Uterus (tissue), 4 donors: ENCODE measurements around the gene NUDT5. TPM values are rescaled to one million over a fixed set of nuclear protein-coding genes. Genes with fewer than 3 reads are reported as not detected.

Source experiments
- microRNA counts, 2 donors: library from miRNA; unstranded; fragments of <30 nt; microRNA quantifications; one replicate each; lab custom pipeline; 2016 to 2017
- microRNA-seq: library from miRNA; unstranded; fragments of <30 nt; microRNA quantifications from one replicate; pipeline ENCODE4, GENCODE V29; 2016; ENCODE audit warnings: borderline microRNAs expressed, borderline replicate concordance
- small RNA-seq: library from RNA; depleted of rRNA; stranded (forward); fragments of <200 nt; gene quantifications from one replicate; pipeline ENCODE3, GENCODE V24; 2016
- total RNA-seq, 4 donors: library from RNA; depleted of rRNA in 3 of 4; stranded (reverse); fragments of >200 nt in 3 of 4; gene quantifications; one replicate each; pipeline versions ENCODE4 v1.1.0 to v1.2.4, GENCODE V29; 2014 to 2023
- donor health status: DM: yes; HTN: yes; CAD: no.

NUDT5 gene
- total RNA-seq, 4 donors from 2014 or later = 15.6 to 39.0 (median 33.8) TPM

MicroRNAs encoded within 50 kb of the gene (microRNA counts, 767-probe panel; counts per million panel counts)
- microRNA hsa-miR-548ak (lab: Ali Mortazavi, UCI) = 0 counts per million in 2 donors

Small RNA genes within 50 kb of the gene (microRNA-seq; reads per million reads assigned to microRNA genes)
- not detected for gene MIR548AK

Small RNA genes within 50 kb of the gene (small RNA-seq; reads per million reads assigned to genes)
- gene MIR548AK = not detected
- gene RNU6-88P = not detected

Other genes starting within 250 kb of the NUDT5 start
- gene UPF2, start 153.1 kb downstream of the NUDT5 start, total RNA-seq = 10 to 100 TPM; 17.4 to 35.7 (median 28.0) TPM
- 10 to 100 TPM; 27.5 to 53.5 (median 32.7) TPM for gene DHTKD1, start 126.9 kb downstream of the NUDT5 start, total RNA-seq
- gene SEC61A2, start 66.2 kb downstream of the NUDT5 start, total RNA-seq = 10 to 100 TPM in 3 of 4 donors, 1 to 10 TPM in 1; 3.8 to 23.0 (median 16.2) TPM
- 10 to 100 TPM in 3 of 4 donors, 1 to 10 TPM in 1; 6.2 to 95.5 (median 34.3) TPM for gene CDC123, start 297 bp upstream of the NUDT5 start, total RNA-seq
- 10 to 100 TPM in 3 of 4 donors, 1 to 10 TPM in 1; 3.5 to 48.4 (median 10.8) TPM for gene CAMK1D, start 153.7 kb upstream of the NUDT5 start, total RNA-seq